Right cardiac atrium (tissue), 5 donors: ENCODE measurements around the gene GRM8. TPM values are rescaled to one million over a fixed set of nuclear protein-coding genes. Genes with fewer than 3 reads are reported as not detected.

Experiments
- ATAC-seq, 2 donors: fragments of 200-7000 bp; cut with Tn5 transposase; one replicate each; pipeline versions ENCODE4 v1.8.0 to v1.9.1; 2020; ENCODE audit warnings: moderate library complexity in 2 of 2, mild to moderate bottlenecking in 1 of 2
- DNase-seq, 3 donors: peaks; one replicate each; pipeline ENCODE4 v3.0.0-alpha.2; 2020
- H3K27ac ChIP-seq: one replicate; pipeline ENCODE4 v1.5.1; 2013; ENCODE audit warnings: mild to moderate bottlenecking, low read length, control low read depth, moderate library complexity
- H3K27me3 ChIP-seq: one replicate; pipeline ENCODE4 v1.6.1; 2013; ENCODE audit not compliant: control insufficient read depth, insufficient read depth
- H3K4me1 ChIP-seq: one replicate; pipeline ENCODE4 v1.6.1; 2013; ENCODE audit warnings: low read length; ENCODE audit not compliant: control insufficient read depth, insufficient read depth
- H3K4me3 ChIP-seq: one replicate; pipeline ENCODE4 v1.5.1; 2013; ENCODE audit warnings: low read length, control low read depth
- H3K9me3 ChIP-seq: one replicate; pipeline ENCODE4 v1.6.1; 2013; ENCODE audit warnings: low read length; ENCODE audit not compliant: control insufficient read depth
- WGBS: extraction: QIAGEN DNeasy Blood & Tissue Kit; methylation state at CpG from one replicate; pipeline ENCODE4 v1.1.7; 2013; 5-methylcytosine and 5-hydroxymethylcytosine counted together
- intact Hi-C, 4 donors: fragments of 100-400 bp; cut with DNase I; formaldehyde crosslinking; loops; one replicate each; pipeline versions ENCODE4 v1.11.0 to v1.14.0; 2022 to 2023
- polyA plus RNA-seq: library from polyadenylated mRNA; stranded (reverse); fragments of 200-250 nt; gene quantifications from one replicate; pipeline ENCODE4 v1.2.3, GENCODE V29; 2013
- total RNA-seq, 4 donors: library from RNA; stranded (reverse); fragmentation: NEBNext Ultra II Directional; extraction: Animal tissue kit (Norgen Biotek cat#: 25700); gene quantifications; one replicate each; pipeline ENCODE4 v1.2.1, GENCODE V29; 2021
- donor health status: healthy with polysubstance abuse.
- donor health status: DM: no; HTN: yes; CAD: no.
- donor health status: DM: no; HTN: no; CAD: no.
- donor health status: DM: no; HTN: yes; CAD: no; lungs with severe emphysema.
- donor health status: DM: yes; HTN: yes; CAD: no.

The GRM8 gene
- total and polyA plus RNA-seq, 5 donors = 0.09 TPM; not detected in 4

- no peak for DNase-seq
- no peaks in the 10 kb centered on the region for H3K4me1 ChIP-seq
- 54% methylated on average over 2 of the region's 2 CpGs for WGBS
- intact Hi-C loops = no loop called here
- H3K27ac ChIP-seq = no peak overlapping the region
- no peaks in the 10 kb centered on the region for H3K27me3 ChIP-seq
- no peak for ATAC-seq
- no peaks in the 10 kb centered on the region for H3K9me3 ChIP-seq
- no peak overlapping the region for H3K4me3 ChIP-seq
Measured at GRCh38 chr7:126462405-126462804, 790.3 kb downstream of the GRM8 start.

- no peaks in the 10 kb centered on the region for H3K9me3 ChIP-seq
- DNase-seq (no peak), ATAC-seq (no peak)
- intact Hi-C loops = no loop called here
- no peak overlapping the region for H3K27ac ChIP-seq
- no peak overlapping the region for H3K4me3 ChIP-seq
- H3K4me1 ChIP-seq = no peaks in the 10 kb centered on the region
- H3K27me3 ChIP-seq = no peaks in the 10 kb centered on the region
- 71% methylated on average over 2 of the region's 2 CpGs for WGBS
Measured at GRCh38 chr7:126460664-126461063, 792.1 kb downstream of the GRM8 start.

- H3K4me1 ChIP-seq = no peaks in the 10 kb centered on the region
- no peak overlapping the region for H3K27ac ChIP-seq
- 58% methylated on average over 3 of the region's 3 CpGs for WGBS
- H3K27me3 ChIP-seq = no peaks in the 10 kb centered on the region
- no peak overlapping the region for H3K4me3 ChIP-seq
- DNase-seq = no peak
- intact Hi-C loops = no loop called here
- no peaks in the 10 kb centered on the region for H3K9me3 ChIP-seq
- ATAC-seq = no peak
Measured at GRCh38 chr7:126453104-126453503, 799.6 kb downstream of the GRM8 start.

GRCh38 chr7:126450269-126450671, 802.5 kb downstream of the GRM8 start:
- H3K27me3 ChIP-seq = no peaks in the 10 kb centered on the region
- H3K27ac ChIP-seq = no peak overlapping the region
- no peak for ATAC-seq
- WGBS = 35% methylated on average over 4 of the region's 4 CpGs
- no peaks in the 10 kb centered on the region for H3K9me3 ChIP-seq
- no peaks in the 10 kb centered on the region for H3K4me1 ChIP-seq
- intact Hi-C loops = no loop called here
- no peak overlapping the region for H3K4me3 ChIP-seq
- DNase-seq = no peak

- Histone ChIP-seq H3K4me1 (no peaks in the 10 kb centered on the region), H3K27ac (no peak overlapping the region), H3K4me3 (no peak overlapping the region), H3K27me3 (no peaks in the 10 kb centered on the region), H3K9me3 (no peaks in the 10 kb centered on the region)
- WGBS = 51% methylated on average over 3 of the region's 3 CpGs
- no peak for DNase-seq
- no peak for ATAC-seq
- intact Hi-C loops = no loop called here
Measured at GRCh38 chr7:126449611-126450268, 803.0 kb downstream of the GRM8 start.

GRCh38 chr7:126447984-126448383, 804.8 kb downstream of the GRM8 start:
- intact Hi-C loops = no loop called here
- ATAC-seq = no peak
- no peaks in the 10 kb centered on the region for H3K27me3 ChIP-seq
- DNase-seq = no peak
- H3K27ac ChIP-seq = no peak overlapping the region
- no peak overlapping the region for H3K4me3 ChIP-seq
- no peaks in the 10 kb centered on the region for H3K4me1 ChIP-seq
- H3K9me3 ChIP-seq = no peaks in the 10 kb centered on the region
- WGBS = 85% methylated on average over 2 of the region's 2 CpGs

- Histone ChIP-seq H3K4me1 (no peaks in the 10 kb centered on the region), H3K27me3 (no peaks in the 10 kb centered on the region), H3K9me3 (no peaks in the 10 kb centered on the region), H3K4me3 (no peak overlapping the region), H3K27ac (no peak overlapping the region)
- WGBS = 84% methylated on average over 6 of the region's 6 CpGs
- ATAC-seq = no peak
- intact Hi-C loops = no loop called here
- no peak for DNase-seq
Measured at GRCh38 chr7:126445991-126446390, 806.8 kb downstream of the GRM8 start.

- intact Hi-C loops = no loop called here
- H3K9me3 ChIP-seq = no peaks in the 10 kb centered on the region
- no peaks in the 10 kb centered on the region for H3K27me3 ChIP-seq
- H3K27ac ChIP-seq = no peak overlapping the region
- H3K4me1 ChIP-seq = no peaks in the 10 kb centered on the region
- ATAC-seq (no peak), DNase-seq (no peak)
- no peak overlapping the region for H3K4me3 ChIP-seq
- WGBS = 97% methylated on average over 1 of the region's 1 CpG
Measured at GRCh38 chr7:126443951-126444350, 808.8 kb downstream of the GRM8 start.

GRCh38 chr7:126442908-126443307, 809.8 kb downstream of the GRM8 start:
- intact Hi-C loops = no loop called here
- WGBS = 85% methylated on average over 3 of the region's 3 CpGs
- no peaks in the 10 kb centered on the region for H3K4me1 ChIP-seq

GRCh38 chr7:126441745-126442144, 811.0 kb downstream of the GRM8 start:
- DNase-seq (no peak), ATAC-seq (no peak)
- intact Hi-C loops = no loop called here
- Histone ChIP-seq H3K9me3 (no peaks in the 10 kb centered on the region), H3K4me1 (no peaks in the 10 kb centered on the region), H3K27ac (no peak overlapping the region), H3K27me3 (no peaks in the 10 kb centered on the region), H3K4me3 (no peak overlapping the region)
- WGBS = 56% methylated on average over 2 of the region's 2 CpGs

More at GRCh38 chr7:126442908-126443307, 809.8 kb downstream of the GRM8 start:
- H3K27ac ChIP-seq = no peak overlapping the region
- H3K9me3 ChIP-seq = no peaks in the 10 kb centered on the region
- no peak overlapping the region for H3K4me3 ChIP-seq
- DNase-seq = no peak
- no peaks in the 10 kb centered on the region for H3K27me3 ChIP-seq
- no peak for ATAC-seq

- intact Hi-C loops = no loop called here
- H3K9me3 ChIP-seq = no peaks in the 10 kb centered on the region
- H3K27ac ChIP-seq = no peak overlapping the region
- WGBS = 95% methylated on average over 2 of the region's 2 CpGs
- no peaks in the 10 kb centered on the region for H3K27me3 ChIP-seq
- DNase-seq (no peak), ATAC-seq (no peak)
- no peak overlapping the region for H3K4me3 ChIP-seq
- H3K4me1 ChIP-seq = no peaks in the 10 kb centered on the region
Measured at GRCh38 chr7:126440542-126440941, 812.2 kb downstream of the GRM8 start.
